ENCODE results near the gene IL6ST.
"Not testable (repeated sequence)": the region's sequence is repeated elsewhere in the genome, so short reads cannot be mapped to it uniquely, and the experiment has no call there.

The IL6ST gene

DNA sequence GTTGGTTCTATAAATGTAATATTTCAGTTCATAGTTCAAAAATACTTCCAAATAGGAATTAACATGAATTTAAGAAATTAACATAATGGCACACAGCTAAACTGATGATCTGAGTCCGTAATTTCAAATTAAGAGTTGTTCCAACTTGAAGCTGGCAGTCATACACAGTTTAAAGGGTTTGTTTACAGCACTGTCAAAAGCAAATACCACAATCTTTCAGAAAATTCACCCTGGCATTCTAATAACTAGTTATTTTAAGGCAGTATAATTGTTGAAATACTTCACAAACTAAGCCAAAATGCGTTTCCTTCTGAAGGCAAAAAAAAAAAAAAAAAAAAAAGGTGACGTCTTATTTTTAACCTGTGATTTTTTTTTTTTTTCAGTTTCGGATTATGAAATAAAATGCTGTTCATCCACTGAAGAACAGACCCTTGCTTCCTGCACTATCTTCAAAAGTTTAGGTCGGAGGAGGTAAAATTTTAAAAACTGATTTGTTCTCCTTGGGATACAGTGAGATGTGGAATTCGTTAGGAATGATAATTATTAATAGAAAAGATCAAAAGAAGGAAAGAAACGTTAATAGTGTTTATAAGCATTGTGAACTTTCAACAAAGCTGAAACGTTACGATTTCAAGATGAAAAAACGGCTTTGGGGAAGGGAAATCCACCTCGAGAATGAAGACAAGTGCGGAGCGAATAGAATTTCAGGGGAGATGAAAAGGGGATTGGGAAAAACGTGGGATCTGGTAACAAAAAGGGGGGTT lies 850 bp downstream of the IL6ST start:
- no peaks in the 10 kb centered on the region for H4K20me1 ChIP-seq (ENCODE audit: insufficient read depth, low read length)
- H3K36me3 ChIP-seq (ENCODE audit: insufficient read depth, low read length), result no peaks in the 10 kb centered on the region
- peak overlapping the region; percentile 100 for H3K4me2 ChIP-seq (ENCODE audit: low read length)
- no peaks in the 10 kb centered on the region for H3K27me3 ChIP-seq (ENCODE audit: insufficient read depth, low read length)
- H3K9ac ChIP-seq (ENCODE audit: low read length), result peak overlapping the region; percentile 84
- H3K9me2 ChIP-seq (ENCODE audit: low read depth, low read length), result no peaks in the 10 kb centered on the region
- H2AFZ ChIP-seq (ENCODE audit: low read length), result peak overlapping the region; percentile 95
- H3K4me3 ChIP-seq (ENCODE audit: low read depth, low read length, poor library complexity, severe bottlenecking), result peak overlapping the region; percentile 95
- no peaks in the 10 kb centered on the region for H3K9me3 ChIP-seq (ENCODE audit: low read length)
- TF ChIP-seq, protein P1, sequence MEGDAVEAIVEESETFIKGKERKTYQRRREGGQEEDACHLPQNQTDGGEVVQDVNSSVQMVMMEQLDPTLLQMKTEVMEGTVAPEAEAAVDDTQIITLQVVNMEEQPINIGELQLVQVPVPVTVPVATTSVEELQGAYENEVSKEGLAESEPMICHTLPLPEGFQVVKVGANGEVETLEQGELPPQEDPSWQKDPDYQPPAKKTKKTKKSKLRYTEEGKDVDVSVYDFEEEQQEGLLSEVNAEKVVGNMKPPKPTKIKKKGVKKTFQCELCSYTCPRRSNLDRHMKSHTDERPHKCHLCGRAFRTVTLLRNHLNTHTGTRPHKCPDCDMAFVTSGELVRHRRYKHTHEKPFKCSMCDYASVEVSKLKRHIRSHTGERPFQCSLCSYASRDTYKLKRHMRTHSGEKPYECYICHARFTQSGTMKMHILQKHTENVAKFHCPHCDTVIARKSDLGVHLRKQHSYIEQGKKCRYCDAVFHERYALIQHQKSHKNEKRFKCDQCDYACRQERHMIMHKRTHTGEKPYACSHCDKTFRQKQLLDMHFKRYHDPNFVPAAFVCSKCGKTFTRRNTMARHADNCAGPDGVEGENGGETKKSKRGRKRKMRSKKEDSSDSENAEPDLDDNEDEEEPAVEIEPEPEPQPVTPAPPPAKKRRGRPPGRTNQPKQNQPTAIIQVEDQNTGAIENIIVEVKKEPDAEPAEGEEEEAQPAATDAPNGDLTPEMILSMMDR (IDR thresholded peaks at IDR 0.05; ENCODE audit: low read length), result no peak
- TF ChIP-seq EZH2 (IDR thresholded peaks at IDR 0.05; ENCODE audit: borderline replicate concordance, low read length), result no peak
- H3K4me1 ChIP-seq (ENCODE audit: insufficient read depth, low read length, severe bottlenecking), result peaks cover 20% of the 10 kb centered on the region
- no peaks in the 10 kb centered on the region for H3K79me2 ChIP-seq (ENCODE audit: insufficient read depth, low read length)
- H3K27ac ChIP-seq (ENCODE audit: low read depth, low read length, poor library complexity, severe bottlenecking), result no peak overlapping the region
- H3F3A ChIP-seq (ENCODE audit: insufficient read depth, low read length), result no peaks in the 10 kb centered on the region

DNA sequence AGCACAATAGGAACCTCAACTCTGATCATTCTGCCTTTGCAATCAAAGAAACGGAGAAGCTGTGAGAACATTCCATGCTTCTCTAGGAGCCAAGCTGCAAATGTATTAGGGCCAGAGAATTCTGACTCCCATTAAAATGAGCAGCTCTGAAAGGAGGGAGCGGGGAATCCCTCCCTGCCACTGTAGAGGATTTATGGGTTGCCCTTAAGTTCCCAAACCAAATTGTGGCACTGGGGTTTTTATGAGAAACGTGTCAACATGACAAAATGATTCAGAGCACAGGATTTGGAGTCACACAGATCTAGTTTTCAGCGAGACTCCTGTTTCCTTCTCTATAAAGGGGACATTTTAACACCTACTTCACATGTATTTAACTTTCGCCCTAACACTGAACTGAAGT lies 1.8 kb downstream of the IL6ST start:
- Histone ChIP-seq H2AFZ (ENCODE audit: low read length) (no peak overlapping the region), H3K4me1 (ENCODE audit: insufficient read depth, low read length, severe bottlenecking) (peaks cover 20% of the 10 kb centered on the region), H3K9me2 (ENCODE audit: low read depth, low read length) (no peaks in the 10 kb centered on the region), H3K9me3 (ENCODE audit: low read length) (no peaks in the 10 kb centered on the region), H3K79me2 (ENCODE audit: insufficient read depth, low read length) (no peaks in the 10 kb centered on the region), H3K9ac (ENCODE audit: low read length) (no peak overlapping the region), H4K20me1 (ENCODE audit: insufficient read depth, low read length) (no peaks in the 10 kb centered on the region), H3F3A (ENCODE audit: insufficient read depth, low read length) (no peaks in the 10 kb centered on the region), H3K36me3 (ENCODE audit: insufficient read depth, low read length) (no peaks in the 10 kb centered on the region), H3K27me3 (ENCODE audit: insufficient read depth, low read length) (no peaks in the 10 kb centered on the region), H3K4me3 (ENCODE audit: low read depth, low read length, poor library complexity, severe bottlenecking) (no peak overlapping the region), H3K4me2 (ENCODE audit: low read length) (no peak overlapping the region), H3K27ac (ENCODE audit: low read depth, low read length, poor library complexity, severe bottlenecking) (no peak overlapping the region)
- no peak for TF ChIP-seq EZH2 (IDR thresholded peaks at IDR 0.05; ENCODE audit: borderline replicate concordance, low read length)
- TF ChIP-seq, protein P1 (IDR thresholded peaks at IDR 0.05; ENCODE audit: low read length), result no peak

DNA sequence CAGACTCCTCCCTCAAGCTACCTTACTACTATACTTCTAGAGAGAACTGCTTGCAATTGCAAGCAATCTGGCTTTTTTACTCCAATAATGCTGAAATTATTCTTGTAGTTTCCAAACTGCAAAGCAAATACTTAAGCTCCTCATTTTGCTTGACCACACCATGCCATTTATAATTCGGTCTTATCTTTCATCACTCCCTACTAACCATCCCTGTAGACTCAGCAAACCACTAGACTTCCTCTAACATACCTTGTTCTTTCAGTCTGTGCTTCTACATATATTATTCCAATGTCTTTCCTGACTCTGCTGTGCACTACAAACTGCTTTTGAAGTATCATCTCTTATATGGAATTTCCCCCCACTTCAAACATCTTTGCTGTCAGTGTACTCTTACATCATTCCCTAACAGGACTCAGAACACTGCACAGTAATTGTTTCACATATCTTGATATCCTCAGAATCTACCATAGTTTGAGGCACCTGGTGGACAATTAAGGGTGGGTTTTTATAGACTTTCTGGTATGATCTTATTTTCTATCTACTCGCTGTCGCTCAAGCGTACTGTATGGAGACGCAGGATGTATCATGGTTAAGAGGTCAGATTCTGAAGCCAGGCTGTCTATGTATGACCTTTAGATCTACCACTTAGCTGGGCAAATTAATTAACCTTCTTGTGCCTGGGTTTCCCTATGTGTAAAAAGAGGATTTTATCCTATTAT lies 2.8 kb downstream of the IL6ST start:
- no peaks in the 10 kb centered on the region for H3K79me2 ChIP-seq (ENCODE audit: insufficient read depth, low read length)
- no peak overlapping the region for H3K4me2 ChIP-seq (ENCODE audit: low read length)
- H2AFZ ChIP-seq (ENCODE audit: low read length), result no peak overlapping the region
- no peaks in the 10 kb centered on the region for H4K20me1 ChIP-seq (ENCODE audit: insufficient read depth, low read length)
- H3K9ac ChIP-seq (ENCODE audit: low read length), result no peak overlapping the region
- H3K9me2 ChIP-seq (ENCODE audit: low read depth, low read length), result no peaks in the 10 kb centered on the region
- H3K4me1 ChIP-seq (ENCODE audit: insufficient read depth, low read length, severe bottlenecking), result peaks cover 20% of the 10 kb centered on the region
- no peaks in the 10 kb centered on the region for H3K36me3 ChIP-seq (ENCODE audit: insufficient read depth, low read length)
- no peaks in the 10 kb centered on the region for H3K9me3 ChIP-seq (ENCODE audit: low read length)
- no peaks in the 10 kb centered on the region for H3F3A ChIP-seq (ENCODE audit: insufficient read depth, low read length)
- H3K27me3 ChIP-seq (ENCODE audit: insufficient read depth, low read length), result no peaks in the 10 kb centered on the region
- TF ChIP-seq, protein P1 (IDR thresholded peaks at IDR 0.05; ENCODE audit: low read length), result no peak
- no peak for TF ChIP-seq EZH2 (IDR thresholded peaks at IDR 0.05; ENCODE audit: borderline replicate concordance, low read length)
- H3K4me3 ChIP-seq (ENCODE audit: low read depth, low read length, poor library complexity, severe bottlenecking), result no peak overlapping the region
- no peak overlapping the region for H3K27ac ChIP-seq (ENCODE audit: low read depth, low read length, poor library complexity, severe bottlenecking)

DNA sequence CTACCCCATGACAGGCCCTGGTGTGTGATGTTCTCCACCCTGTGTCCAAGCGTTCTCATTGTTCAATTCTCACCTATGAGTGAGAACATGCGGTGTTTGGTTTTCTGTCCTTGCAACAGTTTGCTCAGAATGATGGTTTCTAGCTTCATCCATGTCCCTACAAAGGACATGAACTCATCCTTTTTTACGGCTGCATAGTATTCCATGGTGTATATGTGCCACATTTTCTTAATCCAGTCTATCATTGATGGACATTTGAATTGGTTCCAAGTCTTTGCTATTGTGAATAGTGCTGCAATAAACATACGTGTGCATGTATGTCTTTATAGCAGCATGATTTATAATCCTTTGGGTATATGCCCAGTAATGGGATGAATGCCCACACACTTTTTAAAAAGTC lies 3.9 kb downstream of the IL6ST start:
- H3K4me3 ChIP-seq (ENCODE audit: low read depth, low read length, poor library complexity, severe bottlenecking); H3K27me3 ChIP-seq (ENCODE audit: insufficient read depth, low read length); H3K9me3 ChIP-seq (ENCODE audit: low read length); H3K27ac ChIP-seq (ENCODE audit: low read depth, low read length, poor library complexity, severe bottlenecking); H3K36me3 ChIP-seq (ENCODE audit: insufficient read depth, low read length); H3F3A ChIP-seq (ENCODE audit: insufficient read depth, low read length); H3K79me2 ChIP-seq (ENCODE audit: insufficient read depth, low read length); H3K4me2 ChIP-seq (ENCODE audit: low read length); H2AFZ ChIP-seq (ENCODE audit: low read length); H4K20me1 ChIP-seq (ENCODE audit: insufficient read depth, low read length); H3K9me2 ChIP-seq (ENCODE audit: low read depth, low read length); H3K9ac ChIP-seq (ENCODE audit: low read length): not testable (repeated sequence)
- H3K4me1 ChIP-seq (ENCODE audit: insufficient read depth, low read length, severe bottlenecking), result peaks cover 20% of the 10 kb centered on the region
